Hematopoietic multipotent progenitor cell treated with erythropoietin and hydrocortisone succinate and interleukin-3 and kit ligand, for 8 days (in vitro differentiated cells): ENCODE data around the gene CC2D2B.
"Not testable (repeated sequence)": the region's sequence is repeated elsewhere in the genome, so short reads cannot be mapped to it uniquely, and the experiment has no call there.

Source experiments
- DNase-seq: peaks from one replicate; pipeline ENCODE4 v3.0.0-alpha.2; 2015

The CC2D2B gene

GRCh38 chr10:95909561-95909960, 1.8 kb downstream of the CC2D2B start:
- no peak for DNase-seq

GRCh38 chr10:95916039-95916438, 8.3 kb downstream of the CC2D2B start:
- DNase-seq = not testable (repeated sequence)

GRCh38 chr10:95920798-95921426, 13.1 kb downstream of the CC2D2B start:
- no peak for DNase-seq

- no peak for DNase-seq
Measured at GRCh38 chr10:95925033-95925432, 17.3 kb downstream of the CC2D2B start.

- no peak for DNase-seq
Measured at GRCh38 chr10:95935429-95935828, 27.7 kb downstream of the CC2D2B start.

GRCh38 chr10:95941115-95941514, 33.3 kb downstream of the CC2D2B start:
- no peak for DNase-seq

- peak; percentile 48 for DNase-seq
Measured at GRCh38 chr10:95963202-95963990, 55.6 kb downstream of the CC2D2B start.

GRCh38 chr10:95963991-95964389, 56.2 kb downstream of the CC2D2B start:
- no peak for DNase-seq

GRCh38 chr10:95964756-95965155, 57.0 kb downstream of the CC2D2B start:
- DNase-seq = no peak

GRCh38 chr10:95976362-95977229, 68.8 kb downstream of the CC2D2B start:
- no peak for DNase-seq

GRCh38 chr10:95982200-95982599, 74.4 kb downstream of the CC2D2B start:
- no peak for DNase-seq

- no peak for DNase-seq
Measured at GRCh38 chr10:95987685-95988426, 80.1 kb downstream of the CC2D2B start.

GRCh38 chr10:95988702-95989101, 80.9 kb downstream of the CC2D2B start:
- DNase-seq = no peak

- DNase-seq = not testable (repeated sequence)
Measured at GRCh38 chr10:95994376-95994775, 86.6 kb downstream of the CC2D2B start.

GRCh38 chr10:95998255-95998784, 90.5 kb downstream of the CC2D2B start:
- no peak for DNase-seq

GRCh38 chr10:96013956-96014355, 106.2 kb downstream of the CC2D2B start:
- DNase-seq = no peak

- peak; percentile 60 for DNase-seq
Measured at GRCh38 chr10:96014473-96015102, 106.8 kb downstream of the CC2D2B start.

- DNase-seq = peak; percentile 79
Measured at GRCh38 chr10:96017191-96017687, 109.5 kb downstream of the CC2D2B start.

GRCh38 chr10:96021332-96021731, 113.6 kb downstream of the CC2D2B start:
- no peak for DNase-seq

GRCh38 chr10:96022739-96023138, 115.0 kb downstream of the CC2D2B start:
- no peak for DNase-seq

GRCh38 chr10:96023168-96023567, 115.4 kb downstream of the CC2D2B start:
- no peak for DNase-seq

- peak; percentile 27 for DNase-seq
Measured at GRCh38 chr10:96025566-96025965, 117.8 kb downstream of the CC2D2B start.
